Astrocyte (in vitro differentiated cells and primary cell): ENCODE results near the gene CCHCR1. TPM values are rescaled to one million over a fixed set of nuclear protein-coding genes. Genes with fewer than 3 reads are reported as not detected.

Experiments used
- DNase-seq: peaks from one replicate; pipeline ENCODE4 v3.0.0-alpha.2; 2010; ENCODE audit warnings: low read depth
- FAIRE-seq: peaks from 2 replicates; lab custom pipeline; 2011; peaks lifted over from hg19 to GRCh38; lab: Jason Lieb, UNC
- H2AFZ ChIP-seq: 2 replicates; pipeline ENCODE4 v1.6.0; 2012; ENCODE audit warnings: low read depth, low read length, inconsistent platforms
- H3K27ac ChIP-seq: 2 replicates; pipeline ENCODE4 v1.5.1; 2011; ENCODE audit warnings: low read depth, low read length, inconsistent platforms
- H3K27me3 ChIP-seq: 2 replicates; pipeline ENCODE4 v1.6.0; 2011; ENCODE audit warnings: low read length, inconsistent platforms; ENCODE audit not compliant: insufficient read depth
- H3K36me3 ChIP-seq: 2 replicates; pipeline ENCODE4 v1.5.1; 2011; ENCODE audit warnings: low read length, inconsistent platforms; ENCODE audit not compliant: insufficient read depth
- H3K4me1 ChIP-seq: 2 replicates; pipeline ENCODE4 v1.5.1; 2011; ENCODE audit warnings: low read length, inconsistent platforms; ENCODE audit not compliant: insufficient read depth
- H3K4me2 ChIP-seq: 2 replicates; pipeline ENCODE4 v1.6.0; 2012; ENCODE audit warnings: low read length, inconsistent platforms
- H3K4me3 ChIP-seq: 2 replicates; pipeline ENCODE4 v1.5.1; 2011; ENCODE audit warnings: low read depth, mild to moderate bottlenecking, low read length, inconsistent platforms; ENCODE audit not compliant: insufficient read depth
- H3K79me2 ChIP-seq: 2 replicates; pipeline ENCODE4 v1.6.0; 2012; ENCODE audit warnings: mild to moderate bottlenecking, low read length, inconsistent platforms; ENCODE audit not compliant: insufficient read depth
- H3K9ac ChIP-seq: 2 replicates; pipeline ENCODE4 v1.6.0; 2012; ENCODE audit warnings: mild to moderate bottlenecking, low read length, inconsistent platforms
- H3K9me3 ChIP-seq: 2 replicates; pipeline ENCODE4 v1.5.1; 2012; ENCODE audit warnings: low read depth, mild to moderate bottlenecking, low read length, inconsistent platforms; ENCODE audit not compliant: insufficient read depth
- H4K20me1 ChIP-seq: 2 replicates; pipeline ENCODE4 v1.6.0; 2012; ENCODE audit warnings: low read length, inconsistent platforms; ENCODE audit not compliant: insufficient read depth
- H3K27ac Mint-ChIP-seq: one replicate; pipeline ENCODE4 v1.8.0; 2021; ENCODE audit warnings: mild to moderate bottlenecking, mixed read lengths; ENCODE audit not compliant: unreplicated experiment
- H3K27me3 Mint-ChIP-seq: one replicate; pipeline ENCODE4 v1.8.0; 2021; ENCODE audit warnings: low read depth, mixed read lengths; ENCODE audit not compliant: unreplicated experiment
- H3K36me3 Mint-ChIP-seq: one replicate; pipeline ENCODE4 v1.8.0; 2021; ENCODE audit warnings: low read depth, mixed read lengths; ENCODE audit not compliant: unreplicated experiment
- H3K4me1 Mint-ChIP-seq: one replicate; pipeline ENCODE4 v1.8.0; 2021; ENCODE audit warnings: low read depth, mixed read lengths; ENCODE audit not compliant: unreplicated experiment
- H3K4me3 Mint-ChIP-seq: one replicate; pipeline ENCODE4 v1.8.0; 2021; ENCODE audit warnings: mild to moderate bottlenecking, moderate library complexity, mixed read lengths; ENCODE audit not compliant: unreplicated experiment
- H3K9me3 Mint-ChIP-seq: one replicate; pipeline ENCODE4 v1.8.0; 2021; ENCODE audit warnings: mild to moderate bottlenecking, mixed read lengths; ENCODE audit not compliant: unreplicated experiment
- CTCF ChIP-seq: IDR thresholded peaks from 2 replicates; pipeline ENCODE4 v1.5.1; 2011; ENCODE audit warnings: low read depth, mild to moderate bottlenecking, inconsistent platforms, low read length, moderate library complexity; ENCODE audit not compliant: insufficient read depth
- EZH2 ChIP-seq: IDR thresholded peaks from 2 replicates; pipeline ENCODE4 v1.6.1; 2012; ENCODE audit warnings: mild to moderate bottlenecking, low read length, inconsistent platforms; ENCODE audit not compliant: insufficient read depth
- total RNA-seq: library from RNA; stranded (reverse); gene quantifications from 2 replicates; pipeline ENCODE4 v1.2.1, GENCODE V29; 2021

The CCHCR1 gene
- total RNA-seq, 1 donor from 2014 or later: 11.5 TPM

GRCh38 chr6:31096656-31097055 is 60.9 kb downstream of the CCHCR1 start:
- no peak overlapping the region for H3K27ac ChIP-seq
- H3K27ac Mint-ChIP-seq: no peak overlapping the region
- FAIRE-seq: no peak

GRCh38 chr6:31096215-31096614 is 61.4 kb downstream of the CCHCR1 start:
- no peak overlapping the region for H3K27ac ChIP-seq
- Mint-ChIP-seq H3K9me3 (peaks cover 4% of the 10 kb centered on the region), H3K36me3 (no peaks in the 10 kb centered on the region), H3K4me1 (peaks cover 3% of the 10 kb centered on the region), H3K27me3 (peaks cover 4% of the 10 kb centered on the region), H3K27ac (no peak overlapping the region), H3K4me3 (no peak overlapping the region)
- TF ChIP-seq EZH2 (no peak), CTCF (no peak)
- no peak for FAIRE-seq
- no peaks in the 10 kb centered on the region for H3K27me3 ChIP-seq
- no peaks in the 10 kb centered on the region for H4K20me1 ChIP-seq
- H3K9ac ChIP-seq: no peak overlapping the region
- no peak for DNase-seq
- no peaks in the 10 kb centered on the region for H3K36me3 ChIP-seq
- H2AFZ ChIP-seq: no peak overlapping the region
- H3K4me1 ChIP-seq: no peaks in the 10 kb centered on the region
- no peak overlapping the region for H3K4me2 ChIP-seq
- H3K9me3 ChIP-seq: no peaks in the 10 kb centered on the region
- H3K4me3 ChIP-seq: no peak overlapping the region
- H3K79me2 ChIP-seq: no peaks in the 10 kb centered on the region

More at GRCh38 chr6:31096656-31097055, 60.9 kb downstream of the CCHCR1 start:
- no peak overlapping the region for H3K9ac ChIP-seq
- Mint-ChIP-seq H3K4me1 (peaks cover 3% of the 10 kb centered on the region), H3K27me3 (peaks cover 4% of the 10 kb centered on the region), H3K36me3 (no peaks in the 10 kb centered on the region), H3K9me3 (peaks cover 4% of the 10 kb centered on the region), H3K4me3 (no peak overlapping the region)
- no peak for DNase-seq
- H3K36me3 ChIP-seq: no peaks in the 10 kb centered on the region
- TF ChIP-seq CTCF: no peak
- H3K4me2 ChIP-seq: no peak overlapping the region
- H4K20me1 ChIP-seq: no peaks in the 10 kb centered on the region
- no peaks in the 10 kb centered on the region for H3K4me1 ChIP-seq
- no peak overlapping the region for H2AFZ ChIP-seq
- no peaks in the 10 kb centered on the region for H3K9me3 ChIP-seq
- no peaks in the 10 kb centered on the region for H3K79me2 ChIP-seq
- H3K4me3 ChIP-seq: no peak overlapping the region
- no peaks in the 10 kb centered on the region for H3K27me3 ChIP-seq

GRCh38 chr6:31094389-31094881 is 63.2 kb downstream of the CCHCR1 start:
- H3K4me1 ChIP-seq: no peaks in the 10 kb centered on the region
- TF ChIP-seq EZH2 (no peak), CTCF (no peak)
- no peak overlapping the region for H2AFZ ChIP-seq
- no peaks in the 10 kb centered on the region for H3K79me2 ChIP-seq
- H4K20me1 ChIP-seq: no peaks in the 10 kb centered on the region
- no peak for FAIRE-seq
- Mint-ChIP-seq H3K4me1 (peaks cover 3% of the 10 kb centered on the region), H3K27ac (no peak overlapping the region), H3K4me3 (no peak overlapping the region), H3K27me3 (peaks cover 4% of the 10 kb centered on the region), H3K36me3 (no peaks in the 10 kb centered on the region), H3K9me3 (peaks cover 4% of the 10 kb centered on the region)
- no peak overlapping the region for H3K4me2 ChIP-seq
- H3K9me3 ChIP-seq: no peaks in the 10 kb centered on the region
- H3K27me3 ChIP-seq: no peaks in the 10 kb centered on the region
- H3K27ac ChIP-seq: no peak overlapping the region
- DNase-seq: no peak
- H3K4me3 ChIP-seq: no peak overlapping the region
- H3K36me3 ChIP-seq: no peaks in the 10 kb centered on the region
- no peak overlapping the region for H3K9ac ChIP-seq
